BJ (cell line): Measurements from ENCODE around the gene CNIH3. TPM values are rescaled to one million over a fixed set of nuclear protein-coding genes. Genes with fewer than 3 reads are reported as not detected.
"Not testable (repeated sequence)": the region's sequence is repeated elsewhere in the genome, so short reads cannot be mapped to it uniquely, and the experiment has no call there.

ENCODE experiments used
- CTCF ChIA-PET: fragments of 350-600 bp; formaldehyde crosslinking; extraction: SDS; loops from one replicate; lab custom pipeline; 2021; ENCODE audit warnings: antibody characterized with exemption, inconsistent platforms; lab: Yijun Ruan, JAX
- POLR2A ChIA-PET: fragments of 300-600 bp; sonication (Branson Sonifier 250); formaldehyde crosslinking; extraction: SDS; loops from one replicate; lab custom pipeline; 2021; ENCODE audit warnings: antibody characterized with exemption; lab: Charles Lee
- DNase-seq: peaks from one replicate; pipeline ENCODE4 v3.0.0-alpha.2; 2011; ENCODE audit warnings: low read depth
- H3K27me3 ChIP-seq: 2 replicates; pipeline ENCODE4 v1.6.0; 2011; ENCODE audit warnings: low read length; ENCODE audit not compliant: control insufficient read depth, insufficient read depth
- H3K36me3 ChIP-seq: 2 replicates; pipeline ENCODE4 v1.5.1; 2011; ENCODE audit warnings: low read length; ENCODE audit not compliant: control insufficient read depth, insufficient read depth
- H3K4me3 ChIP-seq: 2 replicates; pipeline ENCODE4 v1.5.1; 2011; ENCODE audit warnings: low read depth, mild to moderate bottlenecking, control low read depth, low read length
- polyA minus RNA-seq: library from RNA; depleted of rRNA, polyadenylated mRNA; stranded (reverse); fragments of >200 nt; gene quantifications from 2 replicates; pipeline ENCODE4 v1.2.3, GENCODE V29; 2011; rRNA and poly(A)+ RNA removed
- polyA plus RNA-seq: library from polyadenylated mRNA; depleted of rRNA; stranded (reverse); fragments of >200 nt; gene quantifications from 2 replicates; pipeline ENCODE4 v1.2.3, GENCODE V29; 2011; rRNA removed
- TF ChIP-seq, protein P1 (sequence below): IDR thresholded peaks from 2 replicates; pipeline ENCODE4 v1.5.1; 2011; ENCODE audit warnings: low read depth, mild to moderate bottlenecking, control low read depth, inconsistent platforms, low read length, moderate library complexity; ENCODE audit not compliant: insufficient read depth

The CNIH3 gene
- polyA plus RNA-seq (2.6 and 2.9 TPM in 2 replicates), polyA minus RNA-seq (1.9 and 6.8 TPM in 2 replicates)

DNA sequence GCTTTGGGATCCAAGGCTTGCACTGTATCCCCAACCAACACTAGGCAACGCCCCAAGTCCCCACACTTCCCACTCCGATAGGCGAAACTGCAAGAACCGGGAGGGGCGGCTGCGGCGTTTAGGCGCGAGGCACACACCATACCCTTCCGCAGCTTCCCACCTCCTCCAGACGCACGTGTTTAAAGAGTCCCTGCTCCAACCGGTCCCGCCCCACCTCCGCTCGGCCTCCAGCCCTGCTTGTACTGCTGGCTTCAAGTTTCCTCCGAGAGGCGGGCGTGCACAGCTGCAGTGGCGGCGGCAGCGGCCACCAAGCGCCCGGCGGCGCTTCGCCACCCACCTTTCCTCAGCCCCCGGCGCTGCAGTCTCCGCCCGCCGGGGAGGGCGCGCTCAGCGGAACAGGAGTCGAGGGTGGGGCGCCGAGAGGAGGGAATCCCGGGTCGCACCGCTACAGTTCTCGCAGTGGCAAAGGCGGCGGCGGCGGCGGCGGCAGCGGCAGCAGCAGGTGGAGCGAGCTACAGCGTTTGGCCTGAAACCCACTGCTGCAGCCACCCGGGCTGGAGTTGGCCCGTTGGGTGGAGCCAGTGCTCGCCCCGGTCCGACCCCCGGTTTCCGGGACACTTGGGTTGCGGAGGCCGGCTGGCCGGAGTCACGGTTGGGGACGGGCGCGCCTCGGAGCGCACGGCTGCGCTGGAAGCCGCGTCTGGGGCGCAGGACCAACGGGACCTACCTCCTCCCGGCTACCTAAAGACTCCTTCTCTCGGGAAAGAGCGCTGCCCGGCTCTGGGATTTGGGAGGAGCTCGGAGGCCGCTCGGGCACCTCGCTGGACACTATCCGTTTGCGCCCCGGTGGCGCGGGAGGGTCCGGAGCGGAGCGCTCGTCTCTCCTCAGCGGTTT lies at the start of gene CNIH3:
CNIH3 (plus strand) TSS at position 457 of the 895 bp plus-strand sequence. CDS start 858 bp downstream, outside the sequence.
- peak within 1 kb of the TSS; percentile 49 for H3K4me3 ChIP-seq
- ChIA-PET CTCF (interaction anchor here (1.8 kb wide), 1 partner anchor 26 kb away, joined by 6 read pairs; no protein-coding TSS in a partner anchor), POLR2A (no interaction called here)
- DNase-seq = no peak
- peaks cover 7% of the 10 kb centered on the region for H3K27me3 ChIP-seq
- no peaks in the 10 kb centered on the region for H3K36me3 ChIP-seq
- TF ChIP-seq, protein P1, sequence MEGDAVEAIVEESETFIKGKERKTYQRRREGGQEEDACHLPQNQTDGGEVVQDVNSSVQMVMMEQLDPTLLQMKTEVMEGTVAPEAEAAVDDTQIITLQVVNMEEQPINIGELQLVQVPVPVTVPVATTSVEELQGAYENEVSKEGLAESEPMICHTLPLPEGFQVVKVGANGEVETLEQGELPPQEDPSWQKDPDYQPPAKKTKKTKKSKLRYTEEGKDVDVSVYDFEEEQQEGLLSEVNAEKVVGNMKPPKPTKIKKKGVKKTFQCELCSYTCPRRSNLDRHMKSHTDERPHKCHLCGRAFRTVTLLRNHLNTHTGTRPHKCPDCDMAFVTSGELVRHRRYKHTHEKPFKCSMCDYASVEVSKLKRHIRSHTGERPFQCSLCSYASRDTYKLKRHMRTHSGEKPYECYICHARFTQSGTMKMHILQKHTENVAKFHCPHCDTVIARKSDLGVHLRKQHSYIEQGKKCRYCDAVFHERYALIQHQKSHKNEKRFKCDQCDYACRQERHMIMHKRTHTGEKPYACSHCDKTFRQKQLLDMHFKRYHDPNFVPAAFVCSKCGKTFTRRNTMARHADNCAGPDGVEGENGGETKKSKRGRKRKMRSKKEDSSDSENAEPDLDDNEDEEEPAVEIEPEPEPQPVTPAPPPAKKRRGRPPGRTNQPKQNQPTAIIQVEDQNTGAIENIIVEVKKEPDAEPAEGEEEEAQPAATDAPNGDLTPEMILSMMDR = no peak

DNA sequence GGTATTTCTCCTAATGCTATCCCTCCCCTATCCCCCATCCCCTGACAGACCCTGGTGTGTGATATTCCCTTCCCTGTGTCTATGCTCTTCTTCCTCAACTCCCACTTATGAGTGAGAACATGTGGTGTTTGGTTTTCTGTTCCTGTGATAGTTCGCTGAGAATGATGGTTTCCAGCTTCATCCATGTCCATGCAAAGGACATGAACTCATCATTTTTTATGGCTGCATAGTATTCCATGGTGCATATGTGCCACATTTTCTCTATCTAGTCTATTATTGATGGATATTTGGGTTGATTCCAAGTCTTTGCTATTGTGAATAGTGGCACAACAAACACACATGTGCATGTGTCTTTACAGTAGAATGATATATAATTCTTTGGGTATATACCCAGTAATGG lies 49.6 kb upstream of the CNIH3 start:
- H3K27me3 ChIP-seq, POLR2A ChIA-PET, DNase-seq, H3K36me3 ChIP-seq, H3K4me3 ChIP-seq, CTCF ChIA-PET: not testable (repeated sequence)

DNA sequence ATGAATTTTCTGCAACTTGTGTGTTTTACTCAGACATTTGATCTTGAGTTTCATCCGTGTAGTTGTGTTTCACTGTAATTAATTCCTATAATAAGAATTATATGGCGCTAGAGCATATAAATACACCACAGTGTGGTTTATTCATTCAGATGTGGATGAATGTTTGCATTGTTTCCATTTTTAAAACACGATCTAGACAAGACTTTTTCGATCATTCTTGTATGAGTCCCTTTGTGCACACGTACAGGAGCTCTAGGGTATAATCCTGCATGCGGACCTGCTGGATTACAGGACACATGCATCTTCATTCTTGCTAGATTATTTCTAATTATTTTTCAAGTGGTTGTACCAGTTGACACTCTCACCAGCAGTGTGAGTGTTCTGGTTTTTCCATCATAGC lies 46.8 kb upstream of the CNIH3 start:
- TF ChIP-seq, protein P1 = no peak
- DNase-seq = no peak
- Histone ChIP-seq H3K36me3 (no peaks in the 10 kb centered on the region), H3K27me3 (no peaks in the 10 kb centered on the region), H3K4me3 (no peak overlapping the region)
- POLR2A ChIA-PET = no interaction called here
- CTCF ChIA-PET = no interaction called here

DNA sequence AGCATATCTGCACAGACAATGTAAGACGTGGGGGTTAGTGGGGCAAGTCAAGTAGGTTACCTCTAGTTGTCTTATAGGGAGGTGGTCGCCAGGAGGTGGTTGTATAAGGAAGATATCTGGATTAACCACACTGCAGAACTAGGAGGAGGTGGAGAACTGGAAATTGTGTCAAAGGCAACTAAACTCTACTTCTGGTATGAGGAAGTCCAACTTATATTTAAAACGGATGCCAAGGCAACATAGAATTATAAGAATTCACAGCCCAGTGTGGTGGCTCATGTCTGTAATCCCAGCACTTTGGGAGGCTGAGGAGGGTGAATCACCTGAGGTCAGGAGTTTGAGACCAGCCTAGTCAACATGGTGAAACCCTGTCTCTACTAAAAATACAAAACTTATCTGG lies 44.1 kb upstream of the CNIH3 start:
- H3K4me3 ChIP-seq, CTCF ChIA-PET, H3K36me3 ChIP-seq, DNase-seq, H3K27me3 ChIP-seq, POLR2A ChIA-PET: not testable (repeated sequence)

DNA sequence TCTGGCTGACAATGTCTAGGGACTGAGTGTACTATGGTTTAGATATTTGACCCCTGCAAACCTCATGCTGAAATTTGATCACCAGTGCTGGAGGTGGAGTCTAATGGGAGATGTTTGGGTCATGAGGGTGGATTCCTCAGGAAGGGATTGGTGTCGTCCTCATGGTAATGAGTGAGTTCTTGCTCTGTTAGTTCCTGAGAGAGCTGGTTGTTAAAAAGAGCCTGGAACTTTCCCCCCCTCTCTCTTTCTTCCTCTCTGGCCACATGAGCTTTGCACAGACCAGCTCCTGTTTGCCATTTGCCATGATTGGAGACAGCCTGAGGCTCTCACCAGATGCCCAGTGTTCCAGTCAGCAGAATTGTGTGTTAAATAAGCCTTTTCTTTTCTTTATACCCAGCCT lies 36.6 kb upstream of the CNIH3 start:
- POLR2A ChIA-PET = no interaction called here

DNA sequence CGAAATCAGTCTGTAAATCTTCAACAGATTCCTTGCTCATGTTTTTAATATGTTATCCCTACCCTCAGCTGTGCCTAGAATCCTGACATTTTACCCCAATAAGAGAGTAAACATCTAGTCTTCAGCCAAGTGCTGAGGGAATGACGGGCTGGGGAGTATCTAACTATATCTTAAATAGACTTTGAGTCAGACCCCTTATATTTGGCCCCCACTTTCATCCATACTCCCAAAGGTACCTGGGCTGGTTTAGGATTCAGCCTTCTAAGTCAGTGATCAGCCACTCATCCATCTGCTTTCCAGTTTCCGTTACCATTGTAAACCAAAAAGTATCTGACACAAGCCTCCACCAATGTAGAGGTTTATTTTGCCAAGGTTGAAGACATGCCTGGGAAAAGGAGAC lies 36.1 kb upstream of the CNIH3 start:
- ChIA-PET CTCF (no interaction called here), POLR2A (no interaction called here)
- TF ChIP-seq, protein P1 = no peak
- H3K4me3 ChIP-seq = no peak overlapping the region
- H3K27me3 ChIP-seq = no peaks in the 10 kb centered on the region
- DNase-seq = no peak
- no peaks in the 10 kb centered on the region for H3K36me3 ChIP-seq

More for the DNA sequence above, 36.6 kb upstream of the CNIH3 start:
- Histone ChIP-seq H3K36me3 (no peaks in the 10 kb centered on the region), H3K4me3 (no peak overlapping the region), H3K27me3 (no peaks in the 10 kb centered on the region)
- TF ChIP-seq, protein P1 = no peak
- CTCF ChIA-PET = no interaction called here
- DNase-seq = no peak
